Endothelial cell (in vitro differentiated cells): ENCODE measurements around the gene CCDC51. TPM values are rescaled to one million over a fixed set of nuclear protein-coding genes. Genes with fewer than 3 reads are reported as not detected.

Source experiments
- DNase-seq: peaks from one replicate; pipeline ENCODE4 v3.0.0; 2021; ENCODE audit warnings: low spot score
- H3K27ac Mint-ChIP-seq: one replicate; pipeline ENCODE4 v1.8.0; 2021; ENCODE audit warnings: mixed read lengths, inconsistent platforms; ENCODE audit not compliant: unreplicated experiment
- H3K27me3 Mint-ChIP-seq: one replicate; pipeline ENCODE4 v1.8.0; 2021; ENCODE audit warnings: mild to moderate bottlenecking, moderate library complexity, mixed read lengths, inconsistent platforms; ENCODE audit not compliant: unreplicated experiment
- H3K36me3 Mint-ChIP-seq: one replicate; pipeline ENCODE4 v1.8.0; 2021; ENCODE audit warnings: mild to moderate bottlenecking, low read depth, mixed read lengths, inconsistent platforms; ENCODE audit not compliant: unreplicated experiment
- H3K4me1 Mint-ChIP-seq: one replicate; pipeline ENCODE4 v1.8.0; 2021; ENCODE audit warnings: mild to moderate bottlenecking, mixed read lengths, inconsistent platforms; ENCODE audit not compliant: unreplicated experiment
- H3K4me3 Mint-ChIP-seq: one replicate; pipeline ENCODE4 v1.8.0; 2021; ENCODE audit warnings: mild to moderate bottlenecking, mixed read lengths, inconsistent platforms; ENCODE audit not compliant: unreplicated experiment
- H3K9me3 Mint-ChIP-seq: one replicate; pipeline ENCODE4 v1.8.0; 2021; ENCODE audit warnings: mixed read lengths, inconsistent platforms; ENCODE audit not compliant: unreplicated experiment
- CTCF ChIP-seq: fragments of 200-600 bp; sonication (generic); IDR thresholded peaks from one replicate; pipeline ENCODE4 v1.5.0; 2021; ENCODE audit warnings: antibody characterized with exemption; ENCODE audit not compliant: unreplicated experiment
- total RNA-seq: library from RNA; stranded (reverse); fragmentation: NEBNext Ultra II Directional; extraction: Animal tissue kit (Norgen Biotek cat#: 25700); gene quantifications from one replicate; pipeline ENCODE4 v1.2.1, GENCODE V29; 2021; ENCODE audit not compliant: unreplicated experiment

CCDC51 gene
- total RNA-seq, 1 donor from 2014 or later: 11.8 TPM

- no peak for DNase-seq
- Mint-ChIP-seq H3K36me3 (peaks cover 18% of the 10 kb centered on the region), H3K27me3 (peaks cover 6% of the 10 kb centered on the region), H3K4me1 (no peaks in the 10 kb centered on the region), H3K27ac (no peak overlapping the region), H3K4me3 (peak overlapping the region; percentile 59), H3K9me3 (no peaks in the 10 kb centered on the region)
- no peak for TF ChIP-seq CTCF
These were observed 23.4 kb downstream of the CCDC51 start for GRCh38 chr3:48416546-48416945.

GRCh38 chr3:48416091-48416505 lies 23.8 kb downstream of the CCDC51 start:
- no peaks in the 10 kb centered on the region for H3K9me3 Mint-ChIP-seq
- H3K36me3 Mint-ChIP-seq: peaks cover 19% of the 10 kb centered on the region

GRCh38 chr3:48415251-48415953 lies 24.5 kb downstream of the CCDC51 start:
- Mint-ChIP-seq H3K4me1 (no peaks in the 10 kb centered on the region), H3K9me3 (no peaks in the 10 kb centered on the region), H3K4me3 (no peak overlapping the region), H3K36me3 (peaks cover 16% of the 10 kb centered on the region), H3K27ac (no peak overlapping the region), H3K27me3 (peaks cover 4% of the 10 kb centered on the region)
- no peak for TF ChIP-seq CTCF
- no peak for DNase-seq

More at GRCh38 chr3:48416091-48416505, 23.8 kb downstream of the CCDC51 start:
- H3K27me3 Mint-ChIP-seq: peaks cover 6% of the 10 kb centered on the region
- no peak for DNase-seq
- no peak overlapping the region for H3K27ac Mint-ChIP-seq
- peak overlapping the region; percentile 42 for H3K4me3 Mint-ChIP-seq
- H3K4me1 Mint-ChIP-seq: no peaks in the 10 kb centered on the region
- no peak for TF ChIP-seq CTCF

- Mint-ChIP-seq H3K27ac (no peak overlapping the region), H3K4me3 (peak overlapping the region; percentile 25), H3K4me1 (no peaks in the 10 kb centered on the region), H3K27me3 (peaks cover 4% of the 10 kb centered on the region), H3K36me3 (peaks cover 16% of the 10 kb centered on the region), H3K9me3 (no peaks in the 10 kb centered on the region)
- no peak for DNase-seq
- no peak for TF ChIP-seq CTCF
These were observed 25.3 kb downstream of the CCDC51 start for GRCh38 chr3:48414376-48415250.

- no peak for DNase-seq
- Mint-ChIP-seq H3K27me3 (peaks cover 4% of the 10 kb centered on the region), H3K27ac (no peak overlapping the region), H3K9me3 (no peaks in the 10 kb centered on the region), H3K4me1 (no peaks in the 10 kb centered on the region), H3K36me3 (peaks cover 22% of the 10 kb centered on the region), H3K4me3 (no peak overlapping the region)
- no peak for TF ChIP-seq CTCF
These were observed 26.3 kb downstream of the CCDC51 start for GRCh38 chr3:48413611-48414010.
